AG04450 (cell line): ENCODE data around the gene ZNF682. TPM values are rescaled to one million over a fixed set of nuclear protein-coding genes. Genes with fewer than 3 reads are reported as not detected.
"Not testable (repeated sequence)": the region's sequence is repeated elsewhere in the genome, so short reads cannot be mapped to it uniquely, and the experiment has no call there.

Experiments
- CTCF ChIA-PET: fragments of 300-600, 350-600 bp; formaldehyde crosslinking; extraction: SDS; loops from one replicate; lab custom pipeline; 2022; ENCODE audit warnings: antibody characterized with exemption, inconsistent platforms; lab: Charles Lee
- POLR2A ChIA-PET: fragments of 350-600 bp; formaldehyde crosslinking; extraction: SDS; loops from one replicate; lab custom pipeline; 2021; ENCODE audit warnings: antibody characterized with exemption, inconsistent platforms; lab: Yijun Ruan, JAX
- DNase-seq: peaks from one replicate; pipeline ENCODE4 v3.0.0-alpha.2; 2011; ENCODE audit warnings: low read depth, low spot score
- H3K27ac ChIP-seq: one replicate; pipeline ENCODE4 v1.5.1; 2012; ENCODE audit warnings: low read depth, low read length, control low read depth
- H3K27me3 ChIP-seq: one replicate; pipeline ENCODE4 v1.6.0; 2012; ENCODE audit warnings: low read length; ENCODE audit not compliant: control insufficient read depth, insufficient read depth
- H3K4me3 ChIP-seq: 2 replicates; pipeline ENCODE4 v1.5.1; 2011; ENCODE audit warnings: mild to moderate bottlenecking, low read depth, low read length, control low read depth
- H3K9me3 ChIP-seq: 2 replicates; pipeline ENCODE4 v1.5.1; 2012; ENCODE audit warnings: low read length; ENCODE audit not compliant: control insufficient read depth, insufficient read depth
- CTCF ChIP-seq: IDR thresholded peaks from 2 replicates; pipeline ENCODE4 v1.5.1; 2011; ENCODE audit warnings: low read depth, low read length, control low read depth, inconsistent platforms
- polyA plus RNA-seq: library from polyadenylated mRNA; depleted of rRNA; stranded (reverse); fragments of >200 nt; gene quantifications from 2 replicates; pipeline ENCODE4 v1.2.3, GENCODE V29; 2011

The ZNF682 gene
- polyA plus RNA-seq, 1 experiment: 2.0 TPM

- H3K9me3 ChIP-seq: peaks cover 25% of the 10 kb centered on the region
- no peaks in the 10 kb centered on the region for H3K27me3 ChIP-seq
- peak overlapping the region; percentile 68 for H3K4me3 ChIP-seq
- ChIA-PET CTCF (interaction anchor here (0.7 to 1.0 kb wide), 2 partner anchors 115 to 135 kb away, joined by 5 to 6 read pairs; no protein-coding TSS in a partner anchor), POLR2A (interaction anchor here (0.6 to 1.4 kb wide), 6 partner anchors 26 to 1191 kb away, joined by 3 to 13 read pairs (median 6); partner anchors contain the start of genes ZNF253 and ZNF486)
- H3K27ac ChIP-seq: peak overlapping the region; percentile 52
- DNase-seq: no peak
- TF ChIP-seq CTCF: no peak
Observed at GRCh38 chr19:20078581-20079031, 39.3 kb upstream of the ZNF682 start.

GRCh38 chr19:20077791-20078463 is 38.6 kb upstream of the ZNF682 start, which contains the start of gene ZNF90:
Gene ZNF90, plus strand, starts transcription at chr19:20078000. Its CDS starts 133 bp downstream, at chr19:20078133.
- no peaks in the 10 kb centered on the region for H3K27me3 ChIP-seq
- peak within 1 kb of the TSS; percentile 52 for H3K27ac ChIP-seq
- H3K9me3 ChIP-seq: peaks cover 21% of the 10 kb centered on the region
- ChIA-PET POLR2A (interaction anchor here (1.0 to 1.4 kb wide), 3 partner anchors 26 to 301 kb away, joined by 3 to 6 read pairs (median 3); partner anchors contain the start of gene ZNF486), CTCF (no interaction called here)
- peak within 1 kb of the TSS; percentile 68 for H3K4me3 ChIP-seq
- no peak for TF ChIP-seq CTCF
- peak; percentile 92 for DNase-seq

GRCh38 chr19:20072936-20073335 is 33.6 kb upstream of the ZNF682 start:
- no peak for TF ChIP-seq CTCF
- ChIA-PET CTCF (no interaction called here), POLR2A (no interaction called here)
- Histone ChIP-seq H3K9me3 (peaks cover 18% of the 10 kb centered on the region), H3K27me3 (no peaks in the 10 kb centered on the region), H3K27ac (no peak overlapping the region), H3K4me3 (no peak overlapping the region)
- DNase-seq: no peak

- Histone ChIP-seq H3K27me3 (no peaks in the 10 kb centered on the region), H3K27ac (no peak overlapping the region), H3K9me3 (peaks cover 5% of the 10 kb centered on the region), H3K4me3 (no peak overlapping the region)
- no peak for TF ChIP-seq CTCF
- ChIA-PET POLR2A (no interaction called here), CTCF (no interaction called here)
- DNase-seq: no peak
Observed at GRCh38 chr19:20070691-20071090, 31.4 kb upstream of the ZNF682 start.

GRCh38 chr19:20068559-20068958 is 29.3 kb upstream of the ZNF682 start:
- peaks cover 13% of the 10 kb centered on the region for H3K9me3 ChIP-seq
- H3K27me3 ChIP-seq, POLR2A ChIA-PET, H3K27ac ChIP-seq, CTCF ChIA-PET, DNase-seq, H3K4me3 ChIP-seq: not testable (repeated sequence)
